Measurements from ENCODE around the gene COX6B2.

- TF ChIP-seq CTCF (IDR thresholded peaks at IDR 0.05; ENCODE audit: low read depth, low read length, missing input control) = no peak
- TF ChIP-seq, protein P1, sequence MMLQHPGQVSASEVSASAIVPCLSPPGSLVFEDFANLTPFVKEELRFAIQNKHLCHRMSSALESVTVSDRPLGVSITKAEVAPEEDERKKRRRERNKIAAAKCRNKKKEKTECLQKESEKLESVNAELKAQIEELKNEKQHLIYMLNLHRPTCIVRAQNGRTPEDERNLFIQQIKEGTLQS (IDR thresholded peaks at IDR 0.05) = no peak
- no peak for TF ChIP-seq REST (IDR thresholded peaks at IDR 0.05)
- TF ChIP-seq YY1 (IDR thresholded peaks at IDR 0.05) = no peak
- TF ChIP-seq SP1 (IDR thresholded peaks at IDR 0.05) = no peak
- TF ChIP-seq GABPA (IDR thresholded peaks at IDR 0.05 in 1 of 2, conservative IDR thresholded peaks at IDR 0.05 in 1 of 2) = no peak
- no peak for TF ChIP-seq FOXA1 (IDR thresholded peaks at IDR 0.05)
- TF ChIP-seq TAF1 (conservative IDR thresholded peaks at IDR 0.05) = no peak
- no peak for TF ChIP-seq RAD21 (IDR thresholded peaks at IDR 0.05)
- TF ChIP-seq JUND (IDR thresholded peaks at IDR 0.05) = no peak
Measured at GRCh38 chr19:55373306-55373992, 18.9 kb upstream of the COX6B2 start.
